KG1 (cell line): ENCODE results near the gene NDUFC1.

ENCODE experiments used
- DNase-seq: peaks from one replicate; lab custom pipeline; 2025; lab: John Stamatoyannopoulos, UW

The NDUFC1 gene

GRCh38 chr4:139247241-139247640 lies 55.0 kb downstream of the NDUFC1 start:
- no peak for DNase-seq

GRCh38 chr4:139246166-139246565 lies 56.1 kb downstream of the NDUFC1 start:
- no peak for DNase-seq

GRCh38 chr4:139245590-139245989 lies 56.7 kb downstream of the NDUFC1 start:
- DNase-seq: no peak

- no peak for DNase-seq
Observed at GRCh38 chr4:139243448-139244365, 58.6 kb downstream of the NDUFC1 start.

- DNase-seq: no peak
Observed at GRCh38 chr4:139242511-139243051, 59.7 kb downstream of the NDUFC1 start.

GRCh38 chr4:139241784-139242151 lies 60.5 kb downstream of the NDUFC1 start:
- DNase-seq: no peak

GRCh38 chr4:139241086-139241783 lies 61.0 kb downstream of the NDUFC1 start:
- DNase-seq: no peak
